ENCODE data around the gene WTIP.
"Not testable (repeated sequence)": the region's sequence is repeated elsewhere in the genome, so short reads cannot be mapped to it uniquely, and the experiment has no call there.

Gene WTIP

GRCh38 chr19:34478496-34478895 is 3.1 kb upstream of the WTIP start:
- not testable (repeated sequence) for H3K4me3 ChIP-seq (ENCODE audit: low read depth, low read length)

- no peak overlapping the region for H3K4me3 ChIP-seq (ENCODE audit: low read depth, low read length)
Measured at GRCh38 chr19:34479396-34479795, 2.2 kb upstream of the WTIP start.

- no peak overlapping the region for H3K4me3 ChIP-seq (ENCODE audit: low read depth, low read length)
Measured at GRCh38 chr19:34480491-34480890, 1.1 kb upstream of the WTIP start.

GRCh38 chr19:34481861-34482379 is 362 bp downstream of the WTIP start:
- peak overlapping the region; percentile 72 for H3K4me3 ChIP-seq (ENCODE audit: low read depth, low read length)

- peak overlapping the region; percentile 72 for H3K4me3 ChIP-seq (ENCODE audit: low read depth, low read length)
Measured at GRCh38 chr19:34482380-34483250, 1.1 kb downstream of the WTIP start.

GRCh38 chr19:34484328-34484727 is 2.8 kb downstream of the WTIP start:
- no peak overlapping the region for H3K4me3 ChIP-seq (ENCODE audit: low read depth, low read length)

GRCh38 chr19:34485831-34486230 is 4.3 kb downstream of the WTIP start:
- H3K4me3 ChIP-seq (ENCODE audit: low read depth, low read length) = no peak overlapping the region

GRCh38 chr19:34487651-34488051 is 6.1 kb downstream of the WTIP start:
- H3K4me3 ChIP-seq (ENCODE audit: low read depth, low read length) = no peak overlapping the region

GRCh38 chr19:34489175-34489574 is 7.6 kb downstream of the WTIP start:
- no peak overlapping the region for H3K4me3 ChIP-seq (ENCODE audit: low read depth, low read length)

GRCh38 chr19:34490141-34490766 is 8.7 kb downstream of the WTIP start:
- H3K4me3 ChIP-seq (ENCODE audit: low read depth, low read length) = no peak overlapping the region

GRCh38 chr19:34493038-34493648 is 11.6 kb downstream of the WTIP start:
- no peak overlapping the region for H3K4me3 ChIP-seq (ENCODE audit: low read depth, low read length)

GRCh38 chr19:34493649-34494044 is 12.1 kb downstream of the WTIP start:
- no peak overlapping the region for H3K4me3 ChIP-seq (ENCODE audit: low read depth, low read length)

GRCh38 chr19:34494601-34495000 is 13.0 kb downstream of the WTIP start:
- H3K4me3 ChIP-seq (ENCODE audit: low read depth, low read length) = no peak overlapping the region

GRCh38 chr19:34495416-34495815 is 13.9 kb downstream of the WTIP start:
- H3K4me3 ChIP-seq (ENCODE audit: low read depth, low read length) = no peak overlapping the region

GRCh38 chr19:34497112-34497805 is 15.7 kb downstream of the WTIP start:
- H3K4me3 ChIP-seq (ENCODE audit: low read depth, low read length) = no peak overlapping the region

- H3K4me3 ChIP-seq (ENCODE audit: low read depth, low read length) = no peak overlapping the region
Measured at GRCh38 chr19:34499155-34499834, 17.7 kb downstream of the WTIP start.

- no peak overlapping the region for H3K4me3 ChIP-seq (ENCODE audit: low read depth, low read length)
Measured at GRCh38 chr19:34500656-34501120, 19.1 kb downstream of the WTIP start.

- no peak overlapping the region for H3K4me3 ChIP-seq (ENCODE audit: low read depth, low read length)
Measured at GRCh38 chr19:34501339-34502320, 20.1 kb downstream of the WTIP start.
